ENCODE results near the gene NUBP2. TPM values are rescaled to one million over a fixed set of nuclear protein-coding genes. Genes with fewer than 3 reads are reported as not detected.
"Not testable (repeated sequence)": the region's sequence is repeated elsewhere in the genome, so short reads cannot be mapped to it uniquely, and the experiment has no call there.

NUBP2 gene
- total RNA-seq, 2 experiments from 2014 or later = 55.6 to 55.9 TPM

DNA sequence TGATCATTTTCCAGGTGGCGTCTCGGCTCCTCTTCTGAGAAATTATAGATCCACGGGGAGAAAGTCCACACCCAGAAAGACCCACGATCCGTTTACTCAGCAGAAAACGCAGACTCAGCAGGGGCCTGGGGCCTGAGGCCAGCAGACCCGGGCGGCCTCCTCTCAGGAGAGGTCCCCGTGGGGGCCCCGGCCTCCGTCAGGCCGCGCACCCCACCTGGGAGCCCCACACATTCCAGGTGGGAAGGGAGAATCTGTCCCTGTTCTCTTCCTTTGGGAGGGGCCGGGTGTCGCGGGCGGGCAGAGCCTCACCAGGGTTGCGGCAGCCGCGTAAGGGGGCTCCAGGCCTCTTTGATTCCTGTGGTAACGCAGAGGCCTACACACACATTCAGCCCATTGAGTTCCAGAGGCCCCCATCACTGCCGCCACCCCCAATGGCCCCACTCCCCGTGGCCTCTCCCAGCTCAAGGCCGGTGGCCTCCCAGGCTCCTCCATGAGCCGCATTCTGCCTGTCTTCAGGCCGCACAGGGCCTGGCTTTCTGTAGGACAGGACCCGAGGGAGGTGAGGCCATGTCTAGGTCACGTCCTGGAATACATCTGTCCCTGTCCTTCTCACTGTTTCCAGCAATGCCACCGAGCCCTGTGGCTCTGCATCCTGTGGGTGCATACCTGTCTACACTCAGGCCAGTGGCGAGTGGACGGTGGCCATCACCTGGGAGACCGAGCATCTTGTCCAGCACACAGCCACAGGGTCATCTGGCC lies 12.3 kb downstream of the NUBP2 start:
- H3K27ac Mint-ChIP-seq = no peak overlapping the region
- POLR2A ChIA-PET = no interaction called here

GRCh38 chr16:1799263-1799662 lies 16.5 kb downstream of the NUBP2 start:
- ATAC-seq (ENCODE audit: low read depth); H3K27ac Mint-ChIP-seq; H3K4me1 Mint-ChIP-seq; H3K27me3 Mint-ChIP-seq; DNase-seq; POLR2A ChIA-PET; H3K36me3 Mint-ChIP-seq; H3K9me3 Mint-ChIP-seq; H3K4me3 Mint-ChIP-seq: not testable (repeated sequence)

More for the DNA sequence above, 12.3 kb downstream of the NUBP2 start:
- Mint-ChIP-seq H3K27me3 (no peaks in the 10 kb centered on the region), H3K36me3 (peaks cover 3% of the 10 kb centered on the region), H3K4me1 (no peaks in the 10 kb centered on the region), H3K9me3 (peaks cover 3% of the 10 kb centered on the region), H3K4me3 (no peak overlapping the region)
- no peak for ATAC-seq (ENCODE audit: low read depth)
- DNase-seq = peak; percentile 24

DNA sequence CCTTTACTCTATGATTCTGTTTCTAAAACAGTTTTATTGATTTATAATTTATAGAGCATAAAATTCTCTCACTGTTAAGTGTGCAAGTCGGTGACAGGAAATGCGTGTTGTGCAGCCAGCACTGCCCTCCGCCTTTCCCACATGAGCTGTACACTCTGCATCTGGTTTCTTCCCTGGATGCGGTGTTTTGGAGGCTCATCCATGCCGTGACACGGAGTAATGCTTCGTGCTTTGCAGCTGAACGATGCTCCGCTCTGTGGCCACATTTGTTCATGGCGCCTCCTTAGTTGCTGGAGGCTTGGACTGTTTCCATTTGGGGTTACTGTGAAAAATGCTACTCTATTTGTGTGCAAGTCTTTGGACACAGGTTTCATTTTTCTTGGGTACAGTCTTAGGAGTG lies 17.9 kb downstream of the NUBP2 start:
- H3K27me3 Mint-ChIP-seq = no peaks in the 10 kb centered on the region
- no peak overlapping the region for H3K27ac Mint-ChIP-seq
- H3K4me3 Mint-ChIP-seq = no peak overlapping the region
- ATAC-seq (ENCODE audit: low read depth) = no peak
- DNase-seq = no peak
- H3K4me1 Mint-ChIP-seq = no peaks in the 10 kb centered on the region
- peaks cover 5% of the 10 kb centered on the region for H3K36me3 Mint-ChIP-seq
- H3K9me3 Mint-ChIP-seq = peaks cover 4% of the 10 kb centered on the region
- POLR2A ChIA-PET = no interaction called here

DNA sequence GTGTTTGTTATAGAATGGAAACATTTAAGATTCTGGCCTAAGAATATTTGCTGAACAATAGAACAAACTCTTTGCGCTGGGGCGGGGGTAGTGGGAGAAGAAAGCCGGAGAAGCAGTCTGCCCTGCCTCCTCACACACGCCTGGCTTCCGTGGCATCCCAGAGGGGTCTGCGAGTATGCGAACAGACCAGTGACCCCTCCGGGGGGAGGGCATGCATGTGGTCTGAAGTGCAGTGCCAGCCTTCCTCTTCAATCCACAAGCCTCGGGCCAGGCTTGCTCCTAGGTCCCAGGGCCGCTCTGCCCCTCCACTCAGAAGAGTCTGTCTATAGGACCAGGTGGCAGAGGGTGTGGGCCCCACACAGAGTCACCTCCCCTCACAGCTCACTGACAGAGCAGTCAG lies 24.9 kb downstream of the NUBP2 start:
- Mint-ChIP-seq H3K27me3 (no peaks in the 10 kb centered on the region), H3K4me1 (no peaks in the 10 kb centered on the region), H3K4me3 (no peak overlapping the region), H3K9me3 (no peaks in the 10 kb centered on the region), H3K27ac (no peak overlapping the region), H3K36me3 (peaks cover 18% of the 10 kb centered on the region)
- ATAC-seq (ENCODE audit: low read depth) (no peak), DNase-seq (no peak)
- POLR2A ChIA-PET = no interaction called here

DNA sequence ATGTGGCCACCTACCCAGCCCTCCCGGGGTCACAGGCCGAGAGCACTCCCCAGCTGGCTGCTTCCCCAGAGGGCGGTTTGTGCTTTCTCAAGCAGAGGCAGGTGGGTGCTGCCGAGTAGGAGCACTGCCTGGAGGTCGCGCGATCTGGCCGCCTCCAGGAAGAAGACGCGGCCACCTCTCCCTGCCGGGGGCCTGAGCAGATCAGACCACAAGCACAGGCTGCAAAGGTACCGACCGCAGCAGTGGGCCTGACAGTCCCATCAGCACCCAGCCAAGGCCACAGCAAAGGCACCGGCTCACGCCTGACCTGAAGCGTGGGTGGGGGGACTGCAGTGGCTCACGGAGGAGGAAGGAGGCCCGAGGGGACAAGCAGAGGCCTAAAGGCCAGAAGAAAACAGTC lies 25.9 kb downstream of the NUBP2 start:
- Mint-ChIP-seq H3K27ac (no peak overlapping the region), H3K4me1 (no peaks in the 10 kb centered on the region), H3K27me3 (no peaks in the 10 kb centered on the region), H3K9me3 (no peaks in the 10 kb centered on the region), H3K36me3 (peaks cover 18% of the 10 kb centered on the region), H3K4me3 (no peak overlapping the region)
- POLR2A ChIA-PET = no interaction called here
- ATAC-seq (ENCODE audit: low read depth) (no peak), DNase-seq (no peak)

DNA sequence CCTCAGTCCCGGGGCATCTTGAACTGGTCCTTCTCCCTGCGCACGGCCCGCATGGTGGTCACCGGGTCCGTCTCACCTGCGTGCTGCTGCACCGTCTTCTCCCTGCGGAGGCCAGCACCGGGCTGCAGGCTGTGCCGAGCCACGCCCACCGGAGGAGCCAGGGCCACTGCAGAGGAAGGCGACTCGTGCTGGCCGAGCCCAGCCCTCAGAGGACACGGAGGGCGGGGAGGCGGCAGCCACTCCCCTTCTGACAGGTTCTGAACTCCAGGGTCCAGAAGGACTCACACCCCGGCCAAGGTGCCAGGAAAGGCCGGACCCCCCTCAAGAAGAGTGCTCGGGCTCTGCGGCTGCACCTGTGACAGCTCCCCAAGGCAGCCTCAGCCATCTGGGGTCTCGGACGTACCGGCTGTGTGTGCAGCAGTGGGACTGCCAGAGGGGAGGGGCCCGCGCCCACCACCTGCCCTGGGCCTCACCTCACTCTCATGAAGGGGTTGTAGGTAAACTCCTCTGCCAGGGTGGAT lies 26.6 kb downstream of the NUBP2 start:
- H3K4me1 Mint-ChIP-seq = no peaks in the 10 kb centered on the region
- H3K27me3 Mint-ChIP-seq = no peaks in the 10 kb centered on the region
- ATAC-seq (ENCODE audit: low read depth) = peak; percentile 18
- DNase-seq = no peak
- H3K27ac Mint-ChIP-seq = no peak overlapping the region
- POLR2A ChIA-PET = no interaction called here
- H3K36me3 Mint-ChIP-seq = peaks cover 18% of the 10 kb centered on the region
- H3K9me3 Mint-ChIP-seq = no peaks in the 10 kb centered on the region
- no peak overlapping the region for H3K4me3 Mint-ChIP-seq

DNA sequence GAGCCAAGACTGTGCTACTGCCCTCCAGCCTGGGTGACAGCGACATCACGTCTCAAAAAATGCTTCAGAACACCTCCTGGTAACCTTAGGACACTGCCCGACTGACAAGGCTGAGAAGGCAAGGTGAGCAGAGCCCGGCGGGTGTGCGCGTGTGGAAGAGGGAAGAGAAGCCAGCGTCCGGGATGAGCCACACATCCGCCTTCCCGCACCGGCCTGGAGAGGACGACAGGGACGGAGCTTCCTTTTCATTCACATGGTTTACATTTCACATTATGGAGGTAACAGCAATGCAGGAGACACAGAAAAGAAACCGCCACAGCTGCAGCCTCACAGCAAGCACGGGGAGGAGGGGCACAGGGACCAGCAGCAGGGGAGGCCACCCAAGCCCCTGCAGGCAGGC lies 27.3 kb downstream of the NUBP2 start:
- DNase-seq (no peak), ATAC-seq (ENCODE audit: low read depth) (no peak)
- no peaks in the 10 kb centered on the region for H3K27me3 Mint-ChIP-seq
- H3K36me3 Mint-ChIP-seq = peaks cover 18% of the 10 kb centered on the region
- no peak overlapping the region for H3K27ac Mint-ChIP-seq
- no peaks in the 10 kb centered on the region for H3K4me1 Mint-ChIP-seq
- no peak overlapping the region for H3K4me3 Mint-ChIP-seq
- H3K9me3 Mint-ChIP-seq = no peaks in the 10 kb centered on the region
- POLR2A ChIA-PET = no interaction called here

DNA sequence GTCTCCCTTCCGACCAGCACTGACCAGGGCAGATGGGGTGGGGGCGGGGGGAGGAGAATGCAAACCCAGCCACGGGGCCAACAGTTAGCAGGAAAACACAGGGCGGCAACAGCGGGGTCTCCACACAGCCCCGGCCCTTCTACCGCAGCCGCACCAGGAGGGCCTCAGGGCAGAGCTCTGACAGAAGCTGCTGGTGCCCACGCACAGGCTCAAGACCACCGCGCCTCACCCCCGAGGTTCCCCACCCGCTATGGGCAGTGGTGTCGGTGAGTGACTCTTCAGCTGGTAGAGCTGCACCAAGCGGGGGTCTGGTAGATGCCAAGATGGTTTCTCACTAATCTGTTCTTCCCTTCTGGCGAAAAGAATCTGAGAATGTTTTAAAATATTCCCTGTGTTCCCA lies 27.8 kb downstream of the NUBP2 start:
- no peak overlapping the region for H3K4me3 Mint-ChIP-seq
- no peaks in the 10 kb centered on the region for H3K9me3 Mint-ChIP-seq
- DNase-seq = no peak
- H3K36me3 Mint-ChIP-seq = peaks cover 17% of the 10 kb centered on the region
- no peaks in the 10 kb centered on the region for H3K4me1 Mint-ChIP-seq
- no peak for ATAC-seq (ENCODE audit: low read depth)
- H3K27ac Mint-ChIP-seq = no peak overlapping the region
- POLR2A ChIA-PET = no interaction called here
- no peaks in the 10 kb centered on the region for H3K27me3 Mint-ChIP-seq

- H3K9me3 Mint-ChIP-seq = no peaks in the 10 kb centered on the region
- DNase-seq = peak; percentile 59
- peak; percentile 85 for ATAC-seq (ENCODE audit: low read depth)
- peaks cover 1% of the 10 kb centered on the region for H3K36me3 Mint-ChIP-seq
- H3K27ac Mint-ChIP-seq = no peak overlapping the region
- H3K4me1 Mint-ChIP-seq = no peaks in the 10 kb centered on the region
- POLR2A ChIA-PET = interaction anchor here (1.2 kb wide), 1 partner anchor 152 kb away, joined by 4 read pairs; the partner anchor contains the start of gene RPS2
- H3K27me3 Mint-ChIP-seq = no peaks in the 10 kb centered on the region
- H3K4me3 Mint-ChIP-seq = no peak overlapping the region
These were observed 30.0 kb downstream of the NUBP2 start for GRCh38 chr16:1812732-1813163.

- Mint-ChIP-seq H3K36me3 (peaks cover 2% of the 10 kb centered on the region), H3K27me3 (no peaks in the 10 kb centered on the region), H3K4me1 (no peaks in the 10 kb centered on the region), H3K9me3 (no peaks in the 10 kb centered on the region), H3K4me3 (no peak overlapping the region), H3K27ac (no peak overlapping the region)
- POLR2A ChIA-PET = interaction anchor here (1.6 kb wide), 1 partner anchor 33 kb away, joined by 3 read pairs; the partner anchor contains the start of gene NUBP2
- DNase-seq (no peak), ATAC-seq (ENCODE audit: low read depth) (no peak)
These were observed 32.7 kb downstream of the NUBP2 start for GRCh38 chr16:1815461-1815860.

DNA sequence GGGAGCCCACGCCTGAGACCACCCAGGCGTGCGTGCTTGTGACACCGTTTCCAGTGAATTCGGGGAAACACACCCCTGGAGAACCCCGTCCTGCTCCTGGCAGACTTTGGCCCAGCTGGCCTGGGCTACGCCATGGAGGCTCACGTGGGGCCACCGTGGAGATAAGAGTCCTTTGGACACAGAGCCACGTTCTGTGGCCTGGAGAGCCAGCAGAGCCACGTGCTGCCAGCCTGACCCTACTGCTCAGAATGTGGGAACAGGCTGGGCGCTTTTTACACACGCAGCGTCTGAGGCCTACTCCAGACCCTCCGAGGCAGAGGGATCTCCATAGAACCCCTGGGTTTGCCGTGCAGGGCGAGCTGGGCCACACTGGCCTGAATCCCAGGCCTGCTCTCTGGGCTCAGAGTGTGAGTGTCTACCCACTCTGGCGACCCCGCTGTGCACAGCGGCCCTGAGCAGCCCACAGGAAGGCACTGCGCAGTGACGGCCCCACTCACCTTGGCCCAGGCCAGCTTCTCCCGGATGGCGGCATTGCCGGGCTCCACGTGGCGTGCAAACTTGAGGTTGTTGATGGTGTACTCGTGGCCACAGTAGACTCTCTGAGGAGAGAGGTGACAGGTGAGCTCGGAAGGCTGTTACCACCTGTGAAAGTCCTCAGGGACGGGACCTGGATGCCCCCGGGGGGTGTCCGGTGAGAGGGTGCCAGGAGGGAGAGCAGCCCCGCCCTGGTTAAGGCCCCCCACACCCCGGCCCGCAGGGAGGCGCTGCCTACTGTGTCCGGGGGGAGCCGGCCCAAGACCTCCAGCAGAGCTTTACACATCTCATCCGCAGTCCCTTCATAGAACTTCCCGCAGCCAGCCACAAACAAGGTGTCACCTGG lies 33.9 kb downstream of the NUBP2 start:
- peaks cover 2% of the 10 kb centered on the region for H3K36me3 Mint-ChIP-seq
- ATAC-seq (ENCODE audit: low read depth) = no peak
- no peak overlapping the region for H3K4me3 Mint-ChIP-seq
- H3K9me3 Mint-ChIP-seq = no peaks in the 10 kb centered on the region
- POLR2A ChIA-PET = no interaction called here
- no peaks in the 10 kb centered on the region for H3K4me1 Mint-ChIP-seq
- DNase-seq = no peak
- H3K27me3 Mint-ChIP-seq = no peaks in the 10 kb centered on the region
- H3K27ac Mint-ChIP-seq = no peak overlapping the region

DNA sequence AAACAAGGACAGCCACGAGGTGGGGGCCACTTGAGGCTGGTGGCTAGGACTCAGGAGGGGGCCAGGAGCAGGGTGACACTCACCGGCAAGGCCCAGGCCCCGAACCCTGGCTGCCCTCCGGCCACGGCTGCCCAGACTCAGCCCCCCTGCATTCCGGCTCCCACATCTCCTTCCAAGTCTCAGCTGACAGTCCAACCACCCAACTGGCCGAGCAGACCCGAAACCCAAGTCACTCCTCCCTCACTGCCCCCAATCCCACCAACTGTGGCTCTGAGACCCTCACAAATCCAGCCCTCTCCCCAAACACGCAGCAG lies 34.5 kb downstream of the NUBP2 start:
- Mint-ChIP-seq H3K9me3 (no peaks in the 10 kb centered on the region), H3K36me3 (peaks cover 2% of the 10 kb centered on the region), H3K27ac (no peak overlapping the region), H3K4me1 (no peaks in the 10 kb centered on the region), H3K27me3 (no peaks in the 10 kb centered on the region), H3K4me3 (no peak overlapping the region)
- ATAC-seq (ENCODE audit: low read depth) (no peak), DNase-seq (no peak)
- POLR2A ChIA-PET = no interaction called here

- H3K27ac Mint-ChIP-seq = no peak overlapping the region
- H3K4me3 Mint-ChIP-seq = no peak overlapping the region
- no peak for DNase-seq
- H3K9me3 Mint-ChIP-seq = no peaks in the 10 kb centered on the region
- ATAC-seq (ENCODE audit: low read depth) = no peak
- H3K4me1 Mint-ChIP-seq = no peaks in the 10 kb centered on the region
- peaks cover 2% of the 10 kb centered on the region for H3K36me3 Mint-ChIP-seq
- POLR2A ChIA-PET = no interaction called here
- H3K27me3 Mint-ChIP-seq = no peaks in the 10 kb centered on the region
These were observed 35.0 kb downstream of the NUBP2 start for GRCh38 chr16:1817716-1818115.
